DLD1 (cell line): Measurements from ENCODE around the gene HNRNPDL.
"Not testable (repeated sequence)": the region's sequence is repeated elsewhere in the genome, so short reads cannot be mapped to it uniquely, and the experiment has no call there.

Experiments
- in situ Hi-C: cut with HindIII; loops from 2 replicates; pipeline ENCODE4 v1.10.0; 2017; ENCODE audit warnings: low sequenced_read_pairs

Gene HNRNPDL

DNA sequence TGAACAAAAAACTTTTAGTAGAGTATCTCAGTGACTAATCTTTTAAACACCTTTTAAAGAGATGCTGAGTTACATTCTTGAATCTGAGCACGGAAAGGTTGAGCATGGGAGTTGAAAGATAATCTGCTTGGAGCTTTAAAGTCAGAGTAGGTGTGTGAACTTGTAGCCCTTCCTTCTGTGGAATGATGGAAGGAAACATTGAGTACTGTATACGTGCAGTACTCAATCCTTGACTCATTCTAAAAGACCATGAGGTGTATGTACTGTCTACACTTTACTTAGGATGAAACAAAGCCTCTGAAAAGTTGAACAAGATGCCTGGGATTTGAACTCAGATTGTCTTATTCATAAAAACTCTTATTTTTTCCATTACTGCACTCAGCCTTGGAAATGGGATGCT, 3.5 kb upstream of the HNRNPDL start:
- in situ Hi-C loops = no loop called here

DNA sequence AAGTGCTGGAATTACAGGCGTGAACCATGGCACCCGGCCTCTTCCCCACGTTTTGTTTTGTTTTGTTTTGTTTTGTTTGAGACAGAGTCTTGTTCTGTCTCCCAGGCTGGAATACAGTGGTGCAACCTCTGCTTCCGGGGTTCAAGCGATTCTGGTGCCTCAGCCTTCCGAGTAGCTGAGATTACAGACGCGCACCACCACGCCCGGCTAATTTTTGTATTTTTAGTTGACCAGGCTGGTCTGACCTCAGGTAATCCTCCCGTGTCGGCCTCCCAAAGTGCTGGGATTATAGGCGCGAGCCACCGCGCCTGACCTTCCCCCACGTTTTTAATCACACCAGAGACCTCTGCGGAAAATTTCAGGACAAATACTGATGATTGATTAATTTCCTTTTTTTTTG, 2.3 kb upstream of the HNRNPDL start:
- in situ Hi-C loops = no loop called here

- in situ Hi-C loops = no loop called here
Observed at GRCh38 chr4:82431831-82432230, 1.6 kb upstream of the HNRNPDL start.

DNA sequence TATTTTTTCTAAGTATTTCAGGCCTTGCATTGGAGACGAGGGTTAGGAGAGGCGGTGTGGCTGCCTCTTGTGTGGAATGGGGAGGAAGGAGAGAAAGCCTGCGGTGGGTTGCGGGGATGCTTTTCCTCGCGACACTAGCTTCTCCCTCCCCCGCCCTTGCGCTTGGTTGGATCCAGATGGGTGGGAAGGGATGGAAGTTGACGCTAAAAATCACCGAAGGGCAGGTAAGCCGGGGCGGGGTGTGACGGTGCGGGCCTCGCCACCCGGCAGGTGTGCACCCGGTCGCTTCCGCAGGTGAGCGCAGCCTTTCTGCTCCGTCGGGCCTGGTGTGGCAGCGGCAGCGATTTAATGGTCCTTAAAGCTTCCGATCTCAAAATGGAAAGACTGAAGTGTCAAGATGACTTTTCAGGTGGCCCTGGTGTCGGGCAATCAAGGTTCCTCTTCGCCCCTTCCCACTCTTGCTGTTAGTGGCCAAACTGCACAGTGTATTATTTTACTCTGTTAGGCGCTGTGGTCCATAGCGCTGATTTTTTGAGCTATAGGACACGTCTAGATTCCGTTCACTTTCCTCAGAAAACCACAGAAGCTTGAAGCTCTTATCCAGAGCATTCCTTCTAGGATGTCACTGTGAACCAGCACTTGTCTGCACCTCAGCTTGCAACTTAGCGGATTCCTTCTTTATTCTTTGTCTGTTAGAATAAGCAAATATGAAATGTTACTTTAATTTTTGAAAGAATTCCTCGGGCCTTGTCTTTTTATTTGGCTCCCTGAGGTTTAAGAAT, 893 bp upstream of the HNRNPDL start:
- in situ Hi-C loops = no loop called here

DNA sequence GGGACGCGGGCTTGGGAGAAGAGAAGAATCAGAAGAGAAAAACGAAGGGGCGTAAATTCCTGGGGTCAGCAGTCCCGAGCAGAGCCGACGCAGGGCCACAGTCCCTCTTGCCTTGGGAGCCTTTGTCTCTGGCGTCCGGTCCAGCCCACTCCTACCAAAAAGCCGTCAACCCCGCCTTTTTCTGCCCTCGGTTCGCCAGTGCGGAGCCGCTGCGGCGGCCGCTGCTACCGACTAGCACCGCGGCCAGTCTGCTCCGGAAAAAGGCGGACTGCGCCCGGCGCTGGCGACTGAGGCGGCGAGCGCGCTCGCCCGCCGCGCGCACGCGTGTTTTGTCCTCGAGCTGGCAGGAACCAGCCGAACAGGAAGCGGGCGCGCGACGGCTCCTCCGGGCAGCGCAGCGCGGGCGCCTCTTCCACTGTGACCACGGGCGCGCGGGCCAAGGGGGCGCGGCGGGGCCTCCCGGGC, 502 bp downstream of the HNRNPDL start:
- in situ Hi-C loops = no loop called here

DNA sequence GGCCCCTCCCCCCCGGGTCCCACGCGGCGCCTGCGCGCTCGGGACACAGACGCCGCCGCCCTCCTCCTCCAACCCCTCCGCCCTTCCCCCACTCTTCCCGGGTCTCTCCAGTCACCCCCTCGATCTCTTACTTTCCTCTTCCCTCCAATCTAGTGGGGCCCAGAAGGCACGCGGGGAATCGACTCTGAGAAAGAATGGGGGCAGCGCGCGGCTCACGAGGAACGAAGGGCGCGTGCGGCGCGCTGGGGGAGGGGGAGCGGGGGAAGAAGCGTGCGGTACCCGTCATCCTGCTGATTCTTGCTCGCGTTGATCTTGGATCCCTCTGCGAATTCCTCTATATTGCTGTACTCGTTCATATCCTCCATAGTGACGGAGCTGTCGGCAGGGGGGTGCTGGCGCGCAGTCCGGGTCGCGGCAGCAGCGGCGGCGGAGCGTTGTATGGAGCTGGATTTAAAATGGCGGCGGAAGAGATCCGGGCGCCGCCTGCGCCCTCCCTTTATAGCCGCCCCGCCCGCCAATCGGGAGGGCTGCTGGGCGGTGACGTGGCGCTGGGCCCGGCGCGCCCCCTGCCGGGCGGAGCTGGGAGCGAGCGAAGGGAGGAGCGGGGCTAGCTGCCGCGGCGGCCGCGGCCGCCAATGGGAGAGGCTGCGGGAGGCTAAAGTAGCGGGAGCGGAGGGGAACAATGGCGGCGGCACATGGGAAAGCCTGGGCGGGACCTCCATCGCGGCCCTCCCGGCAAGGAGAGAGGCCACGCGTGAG, 1.1 kb downstream of the HNRNPDL start:
- in situ Hi-C loops = no loop called here

DNA sequence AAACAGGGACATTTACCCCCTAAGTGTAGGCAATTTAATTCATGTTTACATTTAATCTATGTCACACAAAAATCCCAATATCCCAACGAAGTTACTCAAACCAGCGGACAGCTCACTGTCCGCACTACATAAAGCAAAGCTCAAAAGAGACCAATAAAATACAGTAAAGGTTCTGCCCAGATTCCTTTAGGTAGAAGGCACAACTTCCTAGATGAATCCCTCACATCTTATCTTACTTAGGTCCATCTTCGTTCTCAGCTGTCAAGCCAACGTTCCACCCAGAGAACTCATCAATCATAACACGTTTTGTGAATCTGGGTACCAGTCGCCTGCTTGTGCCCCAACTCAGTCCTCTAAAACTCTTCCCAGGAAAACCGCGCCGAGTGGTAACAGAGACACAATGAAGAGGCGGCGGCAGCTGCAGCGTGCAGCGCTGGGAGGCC, 1.7 kb downstream of the HNRNPDL start:
- in situ Hi-C loops = no loop called here

DNA sequence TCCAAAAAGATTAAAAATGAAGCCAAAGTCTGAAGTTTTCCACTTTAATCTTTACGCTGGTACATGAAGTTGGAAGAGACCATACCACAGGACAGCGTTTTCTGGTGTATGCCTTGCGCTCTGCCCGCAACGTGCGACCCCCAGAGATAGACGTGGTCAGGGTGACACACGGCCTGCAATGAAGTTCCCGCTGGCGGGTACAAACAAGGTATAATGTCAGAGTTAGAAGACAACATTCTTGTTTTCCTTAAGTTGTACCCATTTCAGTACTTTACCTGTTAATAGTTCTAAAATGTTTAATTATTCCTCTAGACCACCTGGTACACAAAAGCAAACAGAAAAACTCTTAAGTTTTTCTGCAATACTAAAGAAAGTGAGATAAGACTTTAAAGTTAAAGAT, 4.8 kb downstream of the HNRNPDL start:
- in situ Hi-C loops = no loop called here

GRCh38 chr4:82423245-82424054, 6.8 kb downstream of the HNRNPDL start:
- in situ Hi-C loops = no loop called here

DNA sequence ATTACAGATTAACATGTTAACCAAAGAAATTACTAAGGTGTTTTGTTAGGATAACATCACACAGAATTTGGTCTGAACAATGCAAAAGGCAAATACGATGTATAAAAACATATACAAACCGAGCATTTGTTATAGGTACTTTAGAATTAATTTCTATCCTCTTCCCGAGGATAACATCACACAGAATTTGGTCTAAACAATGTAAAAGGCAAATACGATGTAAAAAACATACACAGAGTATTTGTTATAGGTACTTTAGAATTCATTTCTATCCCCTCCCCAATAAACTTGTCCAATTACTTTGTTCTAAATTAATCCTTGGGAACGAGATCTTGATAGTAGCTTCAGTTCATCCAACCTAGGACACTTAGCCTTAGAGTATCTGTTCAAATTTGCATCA, 7.6 kb downstream of the HNRNPDL start:
- in situ Hi-C loops = no loop called here

DNA sequence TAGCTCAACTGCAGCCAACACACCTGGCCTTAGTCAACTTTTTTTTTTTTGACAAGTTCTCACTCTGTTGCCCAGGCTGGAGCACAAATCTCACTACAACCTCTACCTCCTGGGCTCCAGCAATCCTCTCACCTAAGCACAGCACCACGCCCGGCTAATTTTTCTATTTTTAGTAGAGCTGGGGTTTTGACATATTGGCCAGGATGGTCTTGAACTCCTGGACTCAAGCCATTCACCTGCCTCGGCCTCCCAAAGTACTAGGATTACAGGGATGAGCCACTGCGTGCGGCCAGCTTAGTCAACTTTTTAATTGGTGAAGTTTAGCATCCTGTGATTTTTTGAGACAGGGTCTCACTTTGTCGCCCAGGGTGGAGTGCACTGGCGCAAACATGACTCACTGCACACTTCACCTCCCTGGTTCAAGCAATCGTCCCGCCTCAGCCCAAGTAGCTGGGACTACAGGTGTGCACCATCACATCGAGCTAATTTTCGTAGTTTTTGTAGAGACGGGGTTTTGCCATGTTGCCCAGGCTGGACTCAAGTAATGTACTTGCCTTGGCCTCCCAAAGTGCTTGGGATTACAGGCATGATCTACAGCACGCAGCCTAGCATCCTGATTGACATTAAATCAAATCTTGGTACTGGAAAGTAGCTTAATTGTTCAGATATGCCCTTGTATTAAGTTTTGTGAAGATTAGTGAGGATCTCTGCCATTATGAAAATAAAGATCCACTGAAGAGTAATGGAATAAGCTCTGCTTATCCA, 8.3 kb downstream of the HNRNPDL start:
- in situ Hi-C loops = no loop called here

GRCh38 chr4:82419451-82419850, 10.8 kb downstream of the HNRNPDL start:
- in situ Hi-C loops = no loop called here

DNA sequence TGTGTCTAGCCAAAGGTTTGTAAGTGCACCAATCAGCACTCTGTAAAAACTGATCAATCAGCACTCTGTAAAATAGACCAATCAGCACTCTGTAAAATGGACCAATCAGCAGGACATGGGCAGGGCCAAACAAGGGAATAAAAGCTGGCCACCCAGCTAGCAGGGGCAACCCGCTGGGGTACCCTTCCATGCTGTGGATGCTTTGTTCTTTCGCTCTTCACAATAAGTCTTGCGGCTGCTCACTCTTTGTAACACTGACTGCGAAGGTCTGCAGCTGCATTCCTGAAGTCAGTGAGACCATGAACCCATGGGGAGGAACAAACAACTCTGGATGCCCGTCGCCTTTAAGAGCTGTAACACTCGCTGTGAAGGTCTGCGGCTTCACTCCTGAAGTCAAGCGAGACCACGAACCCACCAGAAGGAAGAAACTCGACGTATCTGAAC, 14.3 kb downstream of the HNRNPDL start:
- in situ Hi-C loops = no loop called here

DNA sequence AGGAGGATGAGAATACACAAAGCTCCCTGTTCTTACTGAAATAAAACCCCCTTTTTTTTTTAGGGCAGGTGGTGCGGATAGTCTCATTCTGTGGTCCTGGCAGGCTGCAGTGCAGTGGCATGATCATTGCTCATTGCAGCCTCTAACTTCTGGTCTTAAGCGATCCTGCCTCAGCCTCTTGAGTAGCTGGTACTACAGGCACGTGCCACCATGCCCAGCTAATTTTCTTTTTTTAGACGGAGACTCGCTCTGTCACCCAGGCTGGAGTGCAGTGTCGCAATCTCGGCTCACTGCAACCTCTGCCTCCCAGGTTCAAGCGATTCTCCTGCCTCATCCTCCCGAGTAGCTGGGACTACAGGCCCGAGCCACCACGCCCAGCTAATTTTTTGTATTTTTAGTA, 15.2 kb downstream of the HNRNPDL start:
- in situ Hi-C loops = not testable (repeated sequence)

DNA sequence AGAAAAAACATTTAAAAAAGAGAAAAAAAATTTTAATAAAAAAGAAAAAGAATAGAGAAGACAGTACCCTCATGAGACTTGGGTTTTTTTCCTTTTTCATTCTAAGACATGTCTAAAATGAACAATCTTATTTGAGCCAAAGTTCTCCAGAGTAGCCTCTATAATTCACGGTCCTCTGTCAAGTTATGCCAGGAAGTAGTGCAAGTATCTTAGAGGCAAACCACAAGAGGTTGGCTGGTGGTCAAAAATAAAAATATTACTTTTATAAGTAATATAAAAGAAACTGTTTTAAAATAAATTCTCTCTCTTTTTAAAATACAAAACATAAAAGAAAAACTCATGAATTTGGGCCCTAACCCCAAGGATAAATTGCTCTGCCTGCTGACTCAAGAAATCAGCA, 26.5 kb downstream of the HNRNPDL start:
- in situ Hi-C loops = no loop called here

GRCh38 chr4:82402196-82402775, 28.0 kb downstream of the HNRNPDL start:
- in situ Hi-C loops = no loop called here

GRCh38 chr4:82401600-82401999, 28.7 kb downstream of the HNRNPDL start:
- in situ Hi-C loops = no loop called here

DNA sequence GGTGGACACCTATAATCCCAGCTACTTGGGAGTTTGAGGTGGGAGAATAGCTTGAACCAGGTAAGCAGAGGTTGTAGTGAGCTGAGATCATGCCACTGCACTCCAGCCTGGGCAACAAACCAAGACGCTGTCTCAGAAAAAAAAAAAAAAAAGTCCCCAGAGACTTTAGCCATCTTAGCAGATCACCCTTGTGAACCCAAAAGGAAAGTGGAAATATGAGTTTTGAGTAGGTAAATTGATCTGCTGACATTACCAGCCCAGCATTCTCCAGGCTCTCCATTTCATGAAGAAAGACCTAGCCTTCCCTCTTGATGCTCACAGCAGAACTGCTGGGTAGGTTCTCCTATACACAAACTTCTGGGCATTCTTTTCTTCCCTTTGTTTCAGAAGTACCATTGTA, 32.0 kb downstream of the HNRNPDL start:
- in situ Hi-C loops = no loop called here

- in situ Hi-C loops = no loop called here
Observed at GRCh38 chr4:82397527-82397926, 32.7 kb downstream of the HNRNPDL start.

GRCh38 chr4:82394896-82395295, 35.4 kb downstream of the HNRNPDL start:
- in situ Hi-C loops = no loop called here
